Measurements from ENCODE around the gene LIMK2. TPM values are rescaled to one million over a fixed set of nuclear protein-coding genes. Genes with fewer than 3 reads are reported as not detected.
"Not testable (repeated sequence)": the region's sequence is repeated elsewhere in the genome, so short reads cannot be mapped to it uniquely, and the experiment has no call there.

Gene LIMK2
- total RNA-seq, 1 donor from 2014 or later = 92.4 TPM

DNA sequence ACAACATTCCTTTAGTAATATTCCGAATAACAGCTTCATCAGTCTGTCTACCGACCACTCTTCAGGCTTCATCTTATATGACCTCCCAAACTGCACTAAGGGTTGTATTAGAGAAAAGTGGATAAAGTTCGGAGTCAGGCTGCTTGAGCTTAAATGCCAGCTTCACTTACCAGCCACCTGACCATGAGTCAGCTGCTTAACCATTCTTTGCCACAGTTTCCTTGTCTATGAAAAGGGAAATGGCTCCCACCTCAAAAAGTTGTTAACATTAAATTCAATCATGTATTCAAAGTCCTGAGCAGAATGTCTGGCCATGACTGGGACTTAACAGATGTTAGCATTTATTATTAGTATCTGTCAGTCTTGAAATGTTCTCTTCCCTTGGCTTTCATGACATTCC is 20.9 kb downstream of the LIMK2 start:
- no peak for TF ChIP-seq CTCF (IDR thresholded peaks at IDR 0.05; ENCODE audit: partially characterized antibody, unreplicated experiment)
- H3K4me3 Mint-ChIP-seq (ENCODE audit: unreplicated experiment) = no peak overlapping the region
- DNase-seq = no peak
- H3K4me1 Mint-ChIP-seq (ENCODE audit: low read depth, unreplicated experiment) = peaks cover 11% of the 10 kb centered on the region
- no peaks in the 10 kb centered on the region for H3K27me3 Mint-ChIP-seq (ENCODE audit: unreplicated experiment)
- H3K36me3 Mint-ChIP-seq (ENCODE audit: unreplicated experiment) = no peaks in the 10 kb centered on the region
- no peak overlapping the region for H3K27ac Mint-ChIP-seq (ENCODE audit: unreplicated experiment)
- no peaks in the 10 kb centered on the region for H3K9me3 Mint-ChIP-seq (ENCODE audit: unreplicated experiment)

GRCh38 chr22:31235081-31235480 is 23.0 kb downstream of the LIMK2 start:
- no peak for DNase-seq
- no peaks in the 10 kb centered on the region for H3K9me3 Mint-ChIP-seq (ENCODE audit: unreplicated experiment)
- no peak for TF ChIP-seq CTCF (IDR thresholded peaks at IDR 0.05; ENCODE audit: partially characterized antibody, unreplicated experiment)
- H3K36me3 Mint-ChIP-seq (ENCODE audit: unreplicated experiment) = peaks cover 5% of the 10 kb centered on the region
- no peaks in the 10 kb centered on the region for H3K27me3 Mint-ChIP-seq (ENCODE audit: unreplicated experiment)
- H3K4me3 Mint-ChIP-seq (ENCODE audit: unreplicated experiment) = no peak overlapping the region
- no peak overlapping the region for H3K27ac Mint-ChIP-seq (ENCODE audit: unreplicated experiment)
- peaks cover 6% of the 10 kb centered on the region for H3K4me1 Mint-ChIP-seq (ENCODE audit: low read depth, unreplicated experiment)

DNA sequence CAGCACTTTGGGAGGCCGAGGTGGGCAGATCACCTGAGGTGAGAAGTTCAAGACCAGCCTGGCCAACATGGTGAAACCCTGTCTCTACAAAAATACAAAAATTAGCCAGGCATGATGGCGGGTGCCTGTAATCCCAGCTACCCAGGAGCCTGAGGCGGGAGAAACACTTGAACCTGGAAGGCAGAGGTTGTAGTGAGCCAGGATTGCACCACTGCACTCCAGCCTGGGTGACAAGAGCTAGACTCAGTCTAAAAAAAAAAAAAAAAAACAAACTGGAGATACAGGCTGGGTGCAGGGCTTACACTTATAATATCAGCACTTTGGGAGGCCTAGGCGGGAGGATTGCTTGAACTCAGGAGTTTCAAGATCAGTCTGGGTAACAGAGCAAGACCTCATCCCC is 23.9 kb downstream of the LIMK2 start:
- H3K4me1 Mint-ChIP-seq (ENCODE audit: low read depth, unreplicated experiment); H3K27me3 Mint-ChIP-seq (ENCODE audit: unreplicated experiment); H3K9me3 Mint-ChIP-seq (ENCODE audit: unreplicated experiment): not testable (repeated sequence)

DNA sequence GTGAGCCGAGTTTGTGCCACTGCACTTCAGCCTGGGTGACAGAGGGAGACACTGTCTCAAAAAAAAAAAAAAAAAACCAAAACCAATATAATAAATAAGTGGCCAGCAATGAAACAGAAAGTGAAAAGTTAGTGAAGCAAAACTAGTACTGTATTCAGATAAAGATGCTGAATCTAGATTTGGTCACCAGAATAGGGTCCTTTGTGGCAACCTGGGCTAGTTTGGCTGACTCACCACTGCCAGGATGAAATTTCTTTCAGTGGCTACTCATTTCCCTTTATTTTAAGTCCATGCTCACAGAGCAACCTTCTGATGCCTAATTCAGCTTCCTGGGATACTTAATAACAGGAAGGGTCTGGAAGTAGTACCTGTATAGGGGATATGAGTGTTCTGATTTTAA is 26.0 kb downstream of the LIMK2 start:
- TF ChIP-seq CTCF (IDR thresholded peaks at IDR 0.05; ENCODE audit: partially characterized antibody, unreplicated experiment) = no peak
- DNase-seq = no peak
- peaks cover 5% of the 10 kb centered on the region for H3K36me3 Mint-ChIP-seq (ENCODE audit: unreplicated experiment)
- peaks cover 5% of the 10 kb centered on the region for H3K9me3 Mint-ChIP-seq (ENCODE audit: unreplicated experiment)
- H3K27ac Mint-ChIP-seq (ENCODE audit: unreplicated experiment) = no peak overlapping the region
- no peaks in the 10 kb centered on the region for H3K4me1 Mint-ChIP-seq (ENCODE audit: low read depth, unreplicated experiment)
- H3K27me3 Mint-ChIP-seq (ENCODE audit: unreplicated experiment) = peaks cover under 1% of the 10 kb centered on the region
- H3K4me3 Mint-ChIP-seq (ENCODE audit: unreplicated experiment) = no peak overlapping the region

More for the DNA sequence above, 23.9 kb downstream of the LIMK2 start:
- not testable (repeated sequence) for H3K4me3 Mint-ChIP-seq (ENCODE audit: unreplicated experiment); DNase-seq; H3K36me3 Mint-ChIP-seq (ENCODE audit: unreplicated experiment); H3K27ac Mint-ChIP-seq (ENCODE audit: unreplicated experiment)

GRCh38 chr22:31239771-31240370 is 27.8 kb downstream of the LIMK2 start:
- Mint-ChIP-seq H3K9me3 (ENCODE audit: unreplicated experiment) (peaks cover 5% of the 10 kb centered on the region), H3K4me1 (ENCODE audit: low read depth, unreplicated experiment) (peaks cover under 1% of the 10 kb centered on the region), H3K27me3 (ENCODE audit: unreplicated experiment) (peaks cover 2% of the 10 kb centered on the region), H3K4me3 (ENCODE audit: unreplicated experiment) (no peak overlapping the region), H3K27ac (ENCODE audit: unreplicated experiment) (no peak overlapping the region), H3K36me3 (ENCODE audit: unreplicated experiment) (peaks cover 5% of the 10 kb centered on the region)
- no peak for DNase-seq
- TF ChIP-seq CTCF (IDR thresholded peaks at IDR 0.05; ENCODE audit: partially characterized antibody, unreplicated experiment) = no peak
